Measurements from ENCODE around the gene WDR27.
"Not testable (repeated sequence)": the region's sequence is repeated elsewhere in the genome, so short reads cannot be mapped to it uniquely, and the experiment has no call there.

Gene WDR27

GRCh38 chr6:169558774-169559441, 142.9 kb downstream of the WDR27 start:
- no peak for DNase-seq

DNA sequence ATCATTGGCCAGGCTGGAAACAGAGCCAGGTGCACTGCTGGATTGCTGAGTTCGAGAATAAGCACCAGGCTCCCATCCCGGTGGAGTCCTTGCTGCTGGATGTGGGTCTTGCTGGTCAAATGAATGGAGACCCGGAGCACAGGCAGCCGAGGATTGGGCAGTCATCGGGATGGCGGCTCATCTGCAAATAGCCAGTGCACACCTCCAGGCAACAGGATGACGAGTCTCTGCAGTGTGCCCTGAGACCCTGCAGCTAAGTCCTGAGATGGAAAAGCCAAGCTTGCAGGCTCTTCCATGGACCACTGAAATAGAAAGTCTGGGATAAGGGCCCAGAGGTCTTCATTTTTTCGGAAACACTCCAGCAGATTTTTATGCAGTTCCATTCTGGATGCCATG, 143.5 kb downstream of the WDR27 start:
- no peak for DNase-seq

DNA sequence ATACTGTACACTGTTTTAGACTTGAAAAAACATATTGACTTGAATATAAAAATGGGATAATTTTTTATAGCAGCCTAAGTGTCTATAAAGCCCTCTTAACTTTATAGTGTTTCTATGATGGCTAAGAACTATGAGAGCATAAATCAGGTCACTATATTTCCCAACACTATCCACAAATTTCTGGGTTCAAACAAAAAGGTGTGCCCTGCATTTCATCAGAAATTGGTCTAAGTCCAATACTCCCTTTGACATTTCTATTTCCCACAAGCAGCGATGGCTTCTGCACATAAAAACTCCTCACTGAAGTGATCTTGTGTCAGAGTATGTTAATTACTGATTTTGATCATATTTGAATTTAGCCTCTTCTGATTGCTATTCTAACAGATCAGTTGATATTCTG, 143.9 kb downstream of the WDR27 start:
- DNase-seq: no peak

- DNase-seq: no peak
Measured at GRCh38 chr6:169556758-169557548, 144.9 kb downstream of the WDR27 start.

DNA sequence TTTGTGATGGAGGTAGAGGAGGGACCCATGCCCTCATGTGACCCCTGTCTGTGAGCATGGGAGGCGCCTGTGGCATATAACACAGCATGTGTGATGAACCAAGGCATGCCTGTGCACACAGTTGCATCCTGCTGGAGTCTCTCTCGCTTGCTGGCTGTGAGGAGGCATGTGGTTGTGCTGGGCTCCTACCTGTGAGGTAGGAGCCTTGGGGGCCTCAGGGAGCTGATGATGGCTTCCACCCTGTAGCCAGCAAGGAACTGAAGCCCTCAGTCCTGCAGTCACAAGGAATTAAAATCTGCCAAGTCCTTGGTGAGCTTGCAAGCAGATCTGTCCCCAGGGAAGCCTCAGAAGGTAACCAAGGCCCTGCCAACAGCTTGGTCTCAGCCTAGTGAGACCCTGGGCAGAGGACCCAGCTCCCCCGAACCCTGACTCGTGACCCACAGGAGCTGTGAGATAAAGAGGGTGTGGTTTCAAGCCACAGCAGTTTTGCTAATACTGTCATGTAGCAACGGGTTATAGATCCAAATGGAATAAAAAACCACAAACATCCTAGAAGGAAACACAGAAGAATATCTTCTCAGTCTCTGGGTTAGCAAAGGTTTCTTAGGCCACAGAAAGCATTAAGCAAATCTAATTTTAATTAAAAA, 145.7 kb downstream of the WDR27 start:
- DNase-seq: no peak

DNA sequence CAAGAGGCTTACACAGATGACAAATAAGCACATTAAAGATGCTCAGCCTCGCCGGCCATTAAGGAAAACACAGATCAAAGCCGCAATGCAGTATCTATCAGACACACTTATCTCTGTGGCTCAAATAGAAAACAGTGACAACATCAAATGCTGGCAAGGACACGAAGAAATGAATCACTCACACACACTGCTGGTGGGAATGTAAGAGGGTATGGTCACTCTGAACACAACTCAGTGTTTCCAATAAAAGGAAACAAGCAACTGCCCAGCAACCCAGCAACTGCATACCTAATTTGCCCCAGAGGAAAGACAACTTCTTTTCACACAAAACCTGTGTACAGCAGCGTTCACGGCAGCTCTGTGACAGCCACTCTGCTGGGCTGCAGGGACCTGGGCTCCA, 155.8 kb downstream of the WDR27 start:
- no peak for DNase-seq

GRCh38 chr6:169543704-169544103, 158.1 kb downstream of the WDR27 start:
- no peak for DNase-seq

DNA sequence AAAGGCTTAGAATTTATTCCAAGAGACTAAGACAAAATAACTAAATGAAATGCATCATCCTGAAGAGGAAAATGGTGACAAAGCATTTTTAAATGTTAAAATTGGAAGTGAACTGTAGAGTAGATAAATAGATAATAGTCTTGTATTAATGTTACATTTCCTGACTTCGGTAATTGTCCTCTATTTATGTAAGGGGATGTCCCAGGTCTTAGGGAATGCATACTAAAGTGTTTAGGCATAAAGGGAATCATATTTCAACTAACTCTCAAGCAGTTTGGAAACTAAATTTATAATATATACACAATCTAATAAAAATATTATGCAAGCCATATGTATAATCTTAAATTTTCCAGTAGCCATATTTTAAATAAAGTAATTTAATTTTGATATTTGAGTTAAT, 159.3 kb downstream of the WDR27 start:
- no peak for DNase-seq

DNA sequence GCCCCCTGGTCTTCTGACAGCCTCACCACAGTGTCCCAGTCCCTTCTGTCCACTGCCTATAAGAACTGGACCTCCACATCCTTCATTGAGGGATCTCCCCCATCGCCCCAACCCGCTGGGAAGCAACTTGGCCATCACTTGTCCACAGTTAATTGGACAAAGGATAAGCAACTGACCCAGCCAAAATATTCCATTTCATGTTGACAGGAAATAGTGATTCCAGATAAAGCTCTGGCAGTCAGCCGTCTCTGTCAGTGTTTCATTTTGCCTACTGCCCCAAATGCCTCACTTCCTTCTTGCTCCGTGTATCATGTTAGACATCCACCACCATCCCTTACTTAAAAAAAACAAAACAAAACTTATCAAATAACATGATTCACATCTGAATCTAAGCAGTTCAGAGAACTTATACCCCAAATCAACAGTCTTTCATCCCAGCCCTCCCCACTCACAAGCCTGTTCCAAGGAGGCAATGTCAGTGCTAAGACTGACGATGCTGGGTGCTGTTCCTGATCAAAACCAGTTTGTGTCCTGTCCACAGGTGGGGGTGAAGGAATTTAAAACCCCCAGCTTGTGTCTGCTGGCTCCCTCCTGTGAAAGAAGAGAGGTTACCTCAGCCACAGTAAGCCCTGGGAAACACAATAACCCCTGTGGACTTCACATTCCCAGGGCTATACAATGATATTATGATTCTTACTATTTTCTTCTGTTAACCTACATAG, 162.5 kb downstream of the WDR27 start:
- no peak for DNase-seq

DNA sequence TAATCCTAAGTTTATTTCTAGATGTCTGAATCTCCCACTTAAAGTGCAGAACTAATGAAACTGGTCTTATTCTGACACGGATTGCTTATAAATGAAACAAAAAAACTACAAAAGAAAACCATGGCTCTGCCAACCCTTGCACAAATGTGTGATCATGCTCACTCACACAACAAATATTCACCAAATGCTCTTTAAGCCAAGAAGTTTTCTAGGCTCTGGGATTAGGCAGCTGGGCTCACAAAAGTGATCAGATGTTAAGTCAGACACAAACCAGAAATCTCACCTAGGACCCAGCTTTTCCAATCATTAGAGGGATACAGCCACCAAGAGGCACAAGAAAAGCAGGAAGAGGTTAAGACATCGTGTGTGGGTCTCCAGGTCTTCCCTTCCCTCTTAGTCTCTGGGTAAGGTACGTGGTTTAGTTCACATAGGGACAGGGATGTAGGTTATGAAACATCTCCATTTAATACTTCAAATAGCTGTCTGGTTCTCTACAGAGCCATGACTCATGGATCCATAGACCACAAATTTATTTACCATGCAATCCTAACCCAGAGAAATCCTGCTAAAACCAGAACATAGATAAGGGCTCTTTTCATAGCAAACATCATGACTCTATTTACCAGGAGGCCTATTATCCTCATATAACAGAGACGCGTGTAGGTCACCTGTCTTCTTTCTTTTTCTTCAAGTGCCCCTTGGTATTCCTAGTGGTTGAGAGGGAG, 165.2 kb downstream of the WDR27 start:
- no peak for DNase-seq

GRCh38 chr6:169534039-169534421, 167.8 kb downstream of the WDR27 start:
- DNase-seq: no peak

GRCh38 chr6:169533301-169534038, 168.4 kb downstream of the WDR27 start:
- DNase-seq: no peak

DNA sequence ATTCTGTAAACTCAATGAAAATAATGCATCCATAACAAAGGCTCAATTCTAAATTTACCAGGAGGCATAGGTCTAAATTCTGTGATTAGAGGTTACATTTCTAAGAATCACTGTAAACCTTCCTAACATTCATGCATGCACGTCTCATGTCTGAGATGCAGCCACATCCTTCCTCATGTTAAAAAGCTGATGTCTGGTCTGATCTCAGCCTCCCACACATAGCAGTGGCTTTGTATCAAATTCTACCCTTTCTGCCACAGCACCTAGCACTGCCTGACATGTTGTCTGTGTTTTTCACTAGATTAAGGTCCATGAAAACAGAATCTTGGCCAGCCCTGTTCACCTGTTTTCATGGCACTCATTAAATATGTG, 171.1 kb downstream of the WDR27 start:
- DNase-seq: no peak

- DNase-seq: no peak
Measured at GRCh38 chr6:169529931-169530751, 171.7 kb downstream of the WDR27 start.

DNA sequence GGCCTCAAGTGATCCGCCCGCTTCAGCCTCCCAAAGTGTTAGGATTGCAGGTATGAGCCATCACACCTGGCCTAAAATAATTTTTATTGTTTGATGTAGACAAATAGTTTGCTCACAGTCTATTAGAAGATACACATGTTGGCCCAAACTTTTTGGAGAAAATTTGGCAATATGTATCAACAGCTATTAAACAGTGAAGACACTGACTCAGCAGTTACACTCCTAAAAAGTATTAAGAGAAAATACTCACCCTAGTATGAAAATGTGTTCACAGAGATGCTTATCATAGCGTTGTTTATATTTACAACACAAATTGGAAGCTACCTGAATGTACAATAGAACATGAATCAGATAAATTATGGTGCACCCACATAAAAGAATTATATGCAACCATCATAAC, 173.1 kb downstream of the WDR27 start:
- no peak for DNase-seq

DNA sequence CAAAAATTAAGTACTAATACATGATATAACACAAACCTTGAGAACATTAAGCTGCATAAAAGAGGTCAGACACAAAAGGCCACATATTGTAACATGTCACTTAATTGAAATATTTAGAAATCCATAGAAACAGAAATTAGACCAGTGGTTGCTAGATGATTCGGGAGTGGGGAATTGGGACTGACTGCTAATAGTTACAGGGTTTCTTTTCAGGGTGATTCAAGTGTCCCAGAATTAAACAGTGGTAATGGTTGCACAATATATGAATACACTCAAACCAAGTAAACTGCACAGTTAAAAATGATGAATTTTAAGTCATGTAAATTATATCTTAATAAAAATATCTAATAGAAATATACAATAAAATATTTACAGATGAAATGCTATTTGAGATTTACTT, 174.5 kb downstream of the WDR27 start:
- no peak for DNase-seq

DNA sequence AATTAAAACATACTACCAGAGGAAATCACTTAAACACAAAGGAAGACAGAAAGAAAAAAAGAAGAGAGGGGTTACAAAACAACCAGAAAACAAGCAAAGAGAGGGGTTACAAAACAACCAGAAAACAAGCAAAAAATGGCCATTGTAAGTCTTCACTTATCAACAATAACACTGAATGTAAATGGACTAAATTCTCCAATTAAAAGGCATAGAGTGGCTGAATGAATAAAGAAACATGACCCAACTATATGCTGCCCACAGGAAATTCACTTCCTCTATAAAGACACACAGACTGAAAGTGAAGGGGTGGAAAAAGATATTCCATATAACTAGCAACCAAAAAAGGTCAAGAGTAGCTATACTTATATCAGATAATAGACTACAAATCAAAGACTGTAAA, 180.0 kb downstream of the WDR27 start:
- DNase-seq: no peak

DNA sequence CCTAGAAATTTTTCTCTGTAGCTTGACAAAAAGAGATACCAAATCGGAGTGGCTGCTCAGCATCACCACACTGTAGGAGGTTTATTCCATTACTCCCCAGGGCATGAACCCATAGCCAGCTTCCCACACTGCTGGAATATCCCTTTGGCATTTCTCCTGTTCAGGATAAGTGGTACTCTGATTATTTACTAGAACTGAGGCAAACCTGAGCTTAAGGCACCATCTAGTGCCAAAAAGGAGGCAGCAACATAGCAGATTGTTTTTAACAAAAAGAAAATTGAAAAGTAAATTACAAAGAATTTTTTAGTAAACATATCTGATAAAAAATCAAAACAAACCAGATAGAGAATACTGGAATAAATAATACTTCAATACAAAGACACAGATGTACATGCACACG, 181.7 kb downstream of the WDR27 start:
- no peak for DNase-seq

GRCh38 chr6:169518451-169518850, 183.4 kb downstream of the WDR27 start:
- no peak for DNase-seq

DNA sequence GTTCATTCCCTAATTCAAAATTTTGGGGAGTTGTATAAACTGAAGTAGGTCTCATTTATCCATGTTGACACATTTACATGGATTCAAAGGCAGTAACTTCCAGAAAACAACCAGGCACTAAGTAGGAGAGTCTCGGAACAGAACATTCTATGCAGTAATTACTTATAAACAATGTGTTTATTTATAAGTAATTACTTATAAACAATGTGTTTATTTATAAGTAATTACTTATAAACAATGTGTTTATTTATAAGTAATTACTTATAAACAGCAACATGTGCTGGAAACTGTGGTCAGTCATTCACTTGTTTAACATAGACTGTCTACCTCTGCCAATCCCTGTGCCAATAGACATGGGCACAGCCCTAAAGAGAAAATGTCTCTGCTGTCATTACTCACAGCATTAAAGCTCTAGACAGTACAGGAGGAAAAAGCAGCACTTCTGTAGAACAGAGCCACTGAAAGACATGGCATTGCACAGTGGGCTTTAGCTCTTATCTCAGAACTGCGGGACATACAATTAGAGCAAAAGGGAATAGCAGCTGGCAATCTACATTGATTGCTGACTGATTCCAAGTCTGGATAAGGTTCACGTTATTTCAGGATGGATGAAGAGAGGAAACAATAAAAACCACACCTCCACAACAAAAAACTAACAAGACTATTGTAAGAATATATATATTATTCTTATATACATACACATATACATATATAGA, 188.2 kb downstream of the WDR27 start:
- DNase-seq: no peak

GRCh38 chr6:169511785-169512184, 190.0 kb downstream of the WDR27 start:
- DNase-seq: not testable (repeated sequence)

All from activated CD8-positive, alpha-beta memory T cell treated with anti-CD3 and anti-CD28 coated beads, Interleukin-2, amount 50 U/mL, for 4 hours (primary cell).